Activated T-helper 2 cell treated with anti-CD3 and anti-CD28 coated beads, Interferon-gamma antibody, Interleukin-2, Interleukin-4, amounts not matched to agents 10 μg/mL and 5 μg/mL and 100 μg/mL, durations not matched to agents 14 hours and 24 hours and 36 hours (primary cell): ENCODE measurements around the gene WASHC1. TPM values are rescaled to one million over a fixed set of nuclear protein-coding genes. Genes with fewer than 3 reads are reported as not detected.
A peak's percentile ranks its signal among the peaks of the same experiment; 100 is the strongest.
"Not testable (repeated sequence)": the region's sequence is repeated elsewhere in the genome, so short reads cannot be mapped to it uniquely, and the experiment has no call there.

Experiments used
- DNase-seq: peaks from one replicate; pipeline ENCODE4 v3.0.0; 2021; ENCODE audit warnings: low spot score
- H3K27ac Mint-ChIP-seq: one replicate; pipeline ENCODE4 v1.8.0; 2021; ENCODE audit warnings: mixed read lengths
- H3K27me3 Mint-ChIP-seq: one replicate; pipeline ENCODE4 v1.8.0; 2021; ENCODE audit warnings: low read depth, mixed read lengths
- H3K36me3 Mint-ChIP-seq: one replicate; pipeline ENCODE4 v1.8.0; 2021; ENCODE audit warnings: low read depth, mixed read lengths
- H3K4me1 Mint-ChIP-seq: one replicate; pipeline ENCODE4 v1.8.0; 2021; ENCODE audit warnings: low read depth, mixed read lengths
- H3K4me3 Mint-ChIP-seq: one replicate; pipeline ENCODE4 v1.8.0; 2021; ENCODE audit warnings: low read depth, mild to moderate bottlenecking, moderate library complexity, mixed read lengths
- H3K9me3 Mint-ChIP-seq: one replicate; pipeline ENCODE4 v1.8.0; 2021; ENCODE audit warnings: mixed read lengths
- intact Hi-C: fragments of 100-400 bp; cut with micrococcal nuclease; formaldehyde crosslinking; loops from one replicate; pipeline ENCODE4 v1.15.1; 2023
- total RNA-seq: library from RNA; stranded (reverse); gene quantifications from 2 replicates; pipeline ENCODE4 v1.2.3, GENCODE V29; 2022

WASHC1 gene, protein sequence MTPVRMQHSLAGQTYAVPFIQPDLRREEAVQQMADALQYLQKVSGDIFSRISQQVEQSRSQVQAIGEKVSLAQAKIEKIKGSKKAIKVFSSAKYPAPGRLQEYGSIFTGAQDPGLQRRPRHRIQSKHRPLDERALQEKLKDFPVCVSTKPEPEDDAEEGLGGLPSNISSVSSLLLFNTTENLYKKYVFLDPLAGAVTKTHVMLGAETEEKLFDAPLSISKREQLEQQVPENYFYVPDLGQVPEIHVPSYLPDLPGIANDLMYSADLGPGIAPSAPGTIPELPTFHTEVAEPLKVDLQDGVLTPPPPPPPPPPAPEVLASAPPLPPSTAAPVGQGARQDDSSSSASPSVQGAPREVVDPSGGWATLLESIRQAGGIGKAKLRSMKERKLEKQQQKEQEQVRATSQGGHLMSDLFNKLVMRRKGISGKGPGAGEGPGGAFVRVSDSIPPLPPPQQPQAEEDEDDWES
- total RNA-seq, result 17.8 and 20.5 TPM in 2 replicates

DNA sequence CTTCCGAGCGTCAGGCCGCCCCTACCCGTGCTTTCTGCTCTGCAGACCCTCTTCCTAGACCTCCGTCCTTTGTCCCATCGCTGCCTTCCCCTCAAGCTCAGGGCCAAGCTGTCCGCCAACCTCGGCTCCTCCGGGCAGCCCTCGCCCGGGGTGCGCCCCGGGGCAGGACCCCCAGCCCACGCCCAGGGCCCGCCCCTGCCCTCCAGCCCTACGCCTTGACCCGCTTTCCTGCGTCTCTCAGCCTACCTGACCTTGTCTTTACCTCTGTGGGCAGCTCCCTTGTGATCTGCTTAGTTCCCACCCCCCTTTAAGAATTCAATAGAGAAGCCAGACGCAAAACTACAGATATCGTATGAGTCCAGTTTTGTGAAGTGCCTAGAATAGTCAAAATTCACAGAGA, at the start of gene WASHC1:
Gene WASHC1, minus strand, starts transcription at position 101 of the 400 bp plus-strand sequence. CDS start 4,457 bp downstream, outside the sequence.
- H3K36me3 Mint-ChIP-seq, H3K27me3 Mint-ChIP-seq, H3K4me1 Mint-ChIP-seq, H3K27ac Mint-ChIP-seq, intact Hi-C loops, H3K9me3 Mint-ChIP-seq, H3K4me3 Mint-ChIP-seq, DNase-seq: not testable (repeated sequence)

DNA sequence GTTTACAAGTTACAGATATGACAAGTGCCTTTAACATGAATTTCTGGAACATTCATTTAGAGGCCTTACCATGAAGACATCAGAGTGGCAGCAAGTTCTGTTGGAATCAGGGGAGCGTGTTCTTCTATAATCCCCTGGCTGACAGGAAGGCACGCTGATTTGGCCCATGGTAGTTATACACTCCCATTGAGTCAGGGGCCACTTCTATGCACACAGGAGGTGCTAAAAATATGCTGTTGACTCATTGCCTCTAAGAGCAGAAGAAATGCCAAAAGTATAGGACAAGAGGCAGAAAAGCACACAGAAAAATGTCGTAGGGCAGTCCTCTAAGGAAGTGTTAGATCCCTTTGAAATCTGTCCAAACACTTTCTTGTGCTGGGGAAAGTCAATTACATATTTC, 49.1 kb upstream of the WASHC1 start:
- H3K9me3 Mint-ChIP-seq, H3K36me3 Mint-ChIP-seq, intact Hi-C loops, DNase-seq, H3K4me1 Mint-ChIP-seq, H3K4me3 Mint-ChIP-seq, H3K27ac Mint-ChIP-seq: not testable (repeated sequence)
- peaks cover 24% of the 10 kb centered on the region for H3K27me3 Mint-ChIP-seq

DNA sequence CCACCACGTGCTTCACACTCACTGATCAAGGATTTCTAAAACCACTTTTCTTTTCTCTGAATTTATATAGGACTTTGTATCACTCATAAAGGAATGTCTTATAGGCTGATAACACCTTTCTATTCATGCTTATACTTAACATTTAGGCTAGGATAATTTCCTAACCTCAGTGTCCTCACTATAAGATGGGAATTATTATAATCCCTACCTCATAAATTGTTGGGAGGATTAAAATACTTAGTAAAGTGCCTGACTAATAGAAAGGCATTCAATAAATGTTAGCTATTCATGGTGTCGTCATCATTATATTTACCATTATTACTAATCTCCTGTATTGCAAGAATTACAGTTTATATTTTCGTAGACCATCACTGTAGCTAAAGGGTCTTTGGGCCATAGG, 47.1 kb upstream of the WASHC1 start:
- H3K27me3 Mint-ChIP-seq, result peaks cover 22% of the 10 kb centered on the region
- DNase-seq, H3K36me3 Mint-ChIP-seq, H3K4me1 Mint-ChIP-seq, H3K27ac Mint-ChIP-seq, intact Hi-C loops, H3K9me3 Mint-ChIP-seq, H3K4me3 Mint-ChIP-seq: not testable (repeated sequence)

DNA sequence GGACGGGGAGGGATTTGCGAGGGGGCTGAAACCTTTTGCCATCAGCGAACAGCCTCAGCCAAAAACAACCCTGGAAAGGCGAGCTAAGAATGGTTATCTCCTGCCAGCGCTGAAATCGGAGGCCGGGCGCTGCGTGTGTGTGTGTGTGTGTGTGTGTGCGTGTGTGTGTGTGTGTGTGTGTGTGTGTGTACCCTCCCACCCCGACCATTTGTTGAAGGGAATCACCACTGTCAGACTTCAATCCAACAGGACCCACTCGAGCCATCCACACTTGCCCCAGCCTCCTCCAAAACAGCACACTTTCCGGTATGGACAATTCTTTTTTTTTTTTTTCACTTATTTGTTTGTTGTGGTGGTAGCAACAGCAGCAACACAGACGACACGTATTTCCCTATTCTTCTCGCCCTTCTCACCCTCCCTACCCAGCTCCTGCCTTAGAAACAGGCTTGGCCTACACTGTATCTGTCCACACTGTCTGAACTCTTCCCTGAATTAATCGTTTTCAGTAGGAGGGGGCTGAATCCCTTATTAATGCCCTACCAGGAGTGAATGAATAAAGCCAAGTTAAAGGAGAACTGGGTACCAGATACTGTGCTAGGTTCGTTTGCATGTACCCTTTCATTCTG, 44.8 kb upstream of the WASHC1 start:
- intact Hi-C loops, H3K27ac Mint-ChIP-seq, H3K9me3 Mint-ChIP-seq, DNase-seq, H3K36me3 Mint-ChIP-seq, H3K4me1 Mint-ChIP-seq: not testable (repeated sequence)
- H3K27me3 Mint-ChIP-seq, result peaks cover 18% of the 10 kb centered on the region
- peak overlapping the region; percentile 38 for H3K4me3 Mint-ChIP-seq

DNA sequence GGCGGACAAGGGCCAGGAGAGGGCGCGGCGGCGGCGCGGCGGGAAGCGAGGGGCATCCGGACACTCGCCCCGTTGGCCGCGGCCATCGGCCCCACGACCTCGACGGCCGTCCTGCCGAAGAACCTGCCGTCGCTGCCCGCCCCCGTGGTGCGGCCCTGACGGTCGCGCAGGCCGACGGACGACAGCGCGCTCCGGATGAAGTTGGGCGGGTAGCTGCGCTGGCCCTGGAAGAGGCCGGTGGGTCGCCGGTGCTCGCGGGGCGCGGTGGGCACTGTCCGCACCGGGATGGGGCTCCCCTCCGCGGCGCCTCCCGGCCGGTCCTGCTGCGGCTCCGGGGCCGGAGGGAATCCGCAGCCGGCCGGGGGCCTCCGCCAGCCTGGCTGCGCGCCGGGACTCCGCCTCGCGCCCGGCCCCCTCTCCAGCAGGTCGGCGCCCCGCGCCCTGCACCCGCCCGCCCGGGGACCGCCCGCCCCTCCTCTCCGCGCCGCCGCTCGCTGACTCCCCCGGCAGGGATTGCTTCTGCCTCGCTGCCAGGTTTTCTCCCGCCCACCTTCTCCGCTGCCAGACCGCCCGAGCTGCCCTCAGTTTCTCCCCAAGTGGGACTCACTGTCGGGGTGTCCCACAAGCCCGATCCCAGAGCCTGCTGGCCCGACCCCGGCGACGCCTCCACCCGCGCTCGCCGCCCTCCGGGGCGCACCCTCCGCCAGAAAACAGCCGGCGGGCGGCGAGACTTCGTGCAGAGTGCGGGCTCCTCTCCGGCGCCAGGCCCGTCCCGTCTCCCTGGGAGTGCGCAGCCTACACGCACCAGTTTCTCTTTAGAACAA, 44.0 kb upstream of the WASHC1 start:
- H3K27ac Mint-ChIP-seq, H3K9me3 Mint-ChIP-seq, H3K36me3 Mint-ChIP-seq, H3K4me1 Mint-ChIP-seq, DNase-seq, intact Hi-C loops: not testable (repeated sequence)
- Mint-ChIP-seq H3K4me3 (peak overlapping the region; percentile 45), H3K27me3 (peaks cover 18% of the 10 kb centered on the region)

DNA sequence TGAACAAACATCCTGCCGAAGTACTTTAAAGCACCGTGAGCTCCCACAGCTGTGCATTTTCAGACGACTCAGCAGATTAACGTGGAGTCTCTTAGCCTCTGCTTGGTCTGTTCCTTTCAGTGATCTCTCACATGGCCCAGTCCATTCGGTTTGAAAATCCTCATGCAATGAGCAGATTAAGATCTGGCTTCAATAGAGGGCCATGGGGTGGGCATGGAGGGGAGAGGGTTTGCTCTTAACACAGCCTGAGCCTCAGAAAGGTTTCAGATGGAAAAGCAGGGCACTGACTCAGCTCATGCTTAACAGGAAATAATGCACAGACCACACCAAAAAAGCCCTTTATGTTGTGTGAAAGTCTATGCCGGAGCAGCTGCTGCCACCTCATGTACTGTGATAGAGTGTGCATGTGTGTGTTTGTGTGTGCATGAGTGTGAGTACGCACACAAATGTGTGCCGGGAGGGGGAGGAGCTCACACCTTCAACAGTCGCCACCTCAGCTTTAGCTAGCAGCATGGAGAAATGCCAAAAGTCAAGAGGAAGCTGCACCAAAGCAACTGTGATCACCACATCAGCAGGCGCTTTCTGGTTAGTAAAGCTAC, 33.9 kb upstream of the WASHC1 start:
- H3K4me1 Mint-ChIP-seq, H3K27ac Mint-ChIP-seq, H3K9me3 Mint-ChIP-seq, intact Hi-C loops, H3K36me3 Mint-ChIP-seq: not testable (repeated sequence)
- DNase-seq, result peak; percentile 28
- H3K27me3 Mint-ChIP-seq, result peaks cover 11% of the 10 kb centered on the region
- peak overlapping the region; percentile 45 for H3K4me3 Mint-ChIP-seq

DNA sequence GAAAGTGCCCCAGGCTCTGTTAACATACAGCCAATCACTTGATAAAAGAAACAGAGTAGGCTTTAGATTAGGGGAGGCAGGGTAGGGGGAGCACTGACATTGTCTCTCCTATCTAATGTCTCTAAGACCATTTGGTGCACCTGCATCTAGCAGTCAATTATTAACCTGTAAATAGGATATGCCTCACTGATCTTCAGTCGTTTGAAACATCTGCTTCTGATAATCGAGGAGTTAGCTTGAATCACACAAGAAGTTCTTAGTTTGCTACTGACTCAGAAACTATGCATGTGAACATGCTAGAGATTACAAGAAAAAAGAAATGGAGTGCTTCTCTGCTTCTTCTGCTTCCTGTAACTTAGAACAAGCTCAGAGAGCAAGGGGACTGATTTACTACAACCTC, 23.4 kb upstream of the WASHC1 start:
- H3K27ac Mint-ChIP-seq, H3K36me3 Mint-ChIP-seq, H3K9me3 Mint-ChIP-seq, H3K4me1 Mint-ChIP-seq, intact Hi-C loops, H3K4me3 Mint-ChIP-seq, DNase-seq: not testable (repeated sequence)
- peaks cover 13% of the 10 kb centered on the region for H3K27me3 Mint-ChIP-seq

DNA sequence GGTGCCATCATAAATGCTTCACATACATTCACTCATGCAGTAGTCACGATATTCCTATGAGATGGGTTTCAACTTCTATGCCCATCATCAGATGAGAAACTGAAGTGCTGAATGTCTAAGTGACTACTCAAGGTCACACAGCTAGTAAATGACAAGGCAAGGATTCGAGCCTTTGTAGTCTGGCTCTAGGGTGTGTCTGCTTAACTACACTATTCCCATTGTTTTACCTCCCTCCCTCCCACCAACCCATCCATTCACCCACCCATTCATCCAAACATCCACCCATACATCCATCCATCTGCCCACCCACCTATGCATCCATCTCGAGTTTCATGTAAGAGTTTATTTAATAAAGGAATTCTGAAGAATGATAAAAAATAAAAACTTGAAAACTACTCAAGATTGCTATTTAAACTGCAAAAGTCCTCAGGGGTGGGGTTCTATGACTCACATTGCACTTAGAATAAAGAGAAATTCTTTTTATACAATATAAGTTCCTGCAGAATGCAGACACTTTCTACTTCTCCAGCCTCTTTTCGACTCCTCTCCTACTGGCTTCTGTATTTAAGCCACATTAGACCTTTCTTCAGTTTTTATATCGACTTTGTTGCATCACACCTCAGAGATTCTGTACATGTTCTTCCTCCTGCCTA, 19.1 kb upstream of the WASHC1 start:
- intact Hi-C loops, H3K4me3 Mint-ChIP-seq, H3K9me3 Mint-ChIP-seq, H3K4me1 Mint-ChIP-seq, H3K27ac Mint-ChIP-seq, H3K36me3 Mint-ChIP-seq, DNase-seq: not testable (repeated sequence)
- peaks cover 17% of the 10 kb centered on the region for H3K27me3 Mint-ChIP-seq

DNA sequence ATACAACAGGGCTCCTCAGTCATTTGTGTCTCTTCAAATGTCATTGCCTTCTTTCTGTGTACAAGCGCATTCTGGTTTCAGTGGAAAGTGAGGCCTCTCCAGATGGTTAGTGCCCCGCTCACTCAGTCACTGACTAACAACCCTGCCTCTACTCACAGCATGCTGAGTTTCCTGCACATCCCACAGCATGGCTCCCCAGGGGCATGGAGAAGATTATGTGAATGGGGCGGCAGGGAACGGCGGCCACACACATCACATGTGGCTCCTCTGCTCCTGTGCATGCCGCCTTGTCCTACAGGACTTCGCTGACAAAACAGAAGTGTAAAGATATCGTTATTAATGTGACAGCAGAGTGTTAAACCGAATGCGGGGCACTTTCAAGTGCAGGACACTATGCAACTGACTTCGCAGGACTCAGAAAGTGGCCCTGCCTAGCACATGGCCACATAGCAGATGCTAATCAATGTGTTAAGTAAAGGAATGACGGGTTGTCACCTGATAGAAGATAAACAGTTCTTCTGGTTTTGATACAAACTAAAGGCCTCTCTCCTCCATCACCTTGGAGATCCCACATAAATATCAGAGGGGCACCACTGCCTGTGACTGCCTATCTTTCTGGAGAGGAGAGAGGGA, 17.5 kb upstream of the WASHC1 start:
- H3K4me3 Mint-ChIP-seq, intact Hi-C loops, H3K4me1 Mint-ChIP-seq, DNase-seq, H3K9me3 Mint-ChIP-seq, H3K27ac Mint-ChIP-seq, H3K36me3 Mint-ChIP-seq: not testable (repeated sequence)
- H3K27me3 Mint-ChIP-seq, result peaks cover 25% of the 10 kb centered on the region

DNA sequence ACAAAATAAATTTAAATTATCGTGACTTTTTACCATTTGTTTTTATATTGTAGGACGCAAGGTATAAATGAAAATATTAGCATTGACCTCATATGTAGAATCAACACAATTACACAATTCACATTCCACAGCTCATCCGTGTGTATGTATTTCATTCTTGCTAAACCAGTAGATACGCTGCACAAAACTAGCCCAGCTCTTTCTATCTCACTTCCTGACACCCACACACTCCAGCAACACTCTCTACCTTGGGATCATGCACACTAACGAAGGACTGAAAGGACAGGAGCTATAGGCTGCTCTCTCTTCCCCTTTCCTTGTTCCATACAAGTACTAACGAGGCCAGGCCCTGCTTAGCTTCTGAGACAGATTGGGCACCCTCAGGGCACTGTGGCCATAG, 16.9 kb upstream of the WASHC1 start:
- H3K4me3 Mint-ChIP-seq, DNase-seq, intact Hi-C loops, H3K4me1 Mint-ChIP-seq, H3K27ac Mint-ChIP-seq, H3K9me3 Mint-ChIP-seq, H3K36me3 Mint-ChIP-seq: not testable (repeated sequence)
- peaks cover 26% of the 10 kb centered on the region for H3K27me3 Mint-ChIP-seq

DNA sequence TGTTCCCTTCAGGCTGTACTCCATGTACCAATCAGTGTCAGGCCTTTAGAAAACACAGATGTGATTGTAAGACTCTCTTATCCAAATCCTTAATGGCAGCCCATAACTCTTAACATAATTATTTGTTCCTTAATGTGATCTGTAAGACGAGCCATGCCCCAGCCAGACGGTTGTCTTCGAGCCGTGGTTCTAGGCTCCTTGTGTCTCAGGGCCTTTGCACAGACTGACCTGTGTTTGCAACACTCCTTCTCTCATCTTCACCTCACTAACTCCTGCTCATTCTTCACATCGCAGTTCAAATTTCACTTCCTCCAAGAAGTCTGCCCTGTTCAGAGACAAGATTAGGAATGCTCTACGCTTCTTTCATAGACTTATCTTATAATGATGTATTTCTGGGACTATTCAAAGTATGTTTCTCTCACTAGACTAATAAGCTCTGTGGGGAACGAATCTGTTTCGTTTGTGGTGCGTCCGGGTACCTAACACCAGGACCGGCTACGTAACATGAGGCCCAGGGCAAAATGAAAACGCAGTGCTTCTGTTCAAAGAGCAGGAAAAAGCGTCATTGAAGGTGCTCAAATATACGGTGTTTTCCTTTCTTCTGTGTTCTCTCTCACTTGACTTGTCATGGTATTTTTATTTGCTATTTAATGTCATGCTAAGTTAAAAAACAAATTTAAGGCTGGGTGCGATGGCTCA, 16.1 kb upstream of the WASHC1 start:
- H3K4me3 Mint-ChIP-seq, H3K9me3 Mint-ChIP-seq, intact Hi-C loops, DNase-seq, H3K36me3 Mint-ChIP-seq, H3K4me1 Mint-ChIP-seq, H3K27ac Mint-ChIP-seq: not testable (repeated sequence)
- peaks cover 24% of the 10 kb centered on the region for H3K27me3 Mint-ChIP-seq
